ENCODE results near the gene ATN1.

Gene ATN1

GRCh38 chr12:6944381-6945186 is 16.8 kb downstream of the ATN1 start:
- peak; percentile 71 to 77 for DNase-seq (ENCODE audit: low read depth in 2 of 2)

- DNase-seq (ENCODE audit: low read depth in 2 of 2), result no peak
Observed at GRCh38 chr12:6945613-6946012, 17.9 kb downstream of the ATN1 start.

GRCh38 chr12:6946033-6946919 is 18.5 kb downstream of the ATN1 start:
- no peak for DNase-seq (ENCODE audit: low read depth in 2 of 2)

GRCh38 chr12:6946920-6947374 is 19.2 kb downstream of the ATN1 start:
- no peak for DNase-seq (ENCODE audit: low read depth in 2 of 2)

GRCh38 chr12:6947615-6948014 is 19.9 kb downstream of the ATN1 start:
- no peak for DNase-seq (ENCODE audit: low read depth in 2 of 2)

GRCh38 chr12:6948873-6949594 is 21.3 kb downstream of the ATN1 start:
- DNase-seq (ENCODE audit: low read depth in 2 of 2), result no peak

GRCh38 chr12:6950401-6950801 is 22.6 kb downstream of the ATN1 start:
- no peak for DNase-seq (ENCODE audit: low read depth in 2 of 2)

GRCh38 chr12:6950811-6951540 is 23.2 kb downstream of the ATN1 start, which contains the start of gene PTPN6:
PTPN6 (plus strand) TSS chr12:6951356; CDS start chr12:6951513, 157 bp downstream.
- DNase-seq (ENCODE audit: low read depth in 2 of 2), result no peak

GRCh38 chr12:6951551-6952120 is 23.9 kb downstream of the ATN1 start:
- no peak for DNase-seq (ENCODE audit: low read depth in 2 of 2)

GRCh38 chr12:6952121-6952862 is 24.5 kb downstream of the ATN1 start:
- no peak for DNase-seq (ENCODE audit: low read depth in 2 of 2)

- DNase-seq (ENCODE audit: low read depth in 2 of 2), result no peak
Observed at GRCh38 chr12:6952863-6953441, 25.2 kb downstream of the ATN1 start.

GRCh38 chr12:6953442-6954315 is 25.9 kb downstream of the ATN1 start:
- peak; percentile 76 to 77 for DNase-seq (ENCODE audit: low read depth in 2 of 2)

- DNase-seq (ENCODE audit: low read depth in 2 of 2), result no peak
Observed at GRCh38 chr12:6954316-6955107, 26.8 kb downstream of the ATN1 start.

GRCh38 chr12:6955108-6956020 is 27.6 kb downstream of the ATN1 start:
- no peak for DNase-seq (ENCODE audit: low read depth in 2 of 2)

- DNase-seq (ENCODE audit: low read depth in 2 of 2), result no peak
Observed at GRCh38 chr12:6956021-6956727, 28.4 kb downstream of the ATN1 start.

- no peak for DNase-seq (ENCODE audit: low read depth in 2 of 2)
Observed at GRCh38 chr12:6957151-6957701, 29.5 kb downstream of the ATN1 start.
